Measurements from ENCODE around the gene ZNF557. TPM values are rescaled to one million over a fixed set of nuclear protein-coding genes. Genes with fewer than 3 reads are reported as not detected.

Gene ZNF557
- total RNA-seq, 2 experiments from 2014 or later = 15.8 to 17.4 TPM

- Mint-ChIP-seq H3K9me3 (no peaks in the 10 kb centered on the region), H3K27ac (no peak overlapping the region), H3K27me3 (no peaks in the 10 kb centered on the region), H3K4me1 (ENCODE audit: low read depth) (no peaks in the 10 kb centered on the region), H3K4me3 (no peak overlapping the region), H3K36me3 (ENCODE audit: low read depth) (peaks cover 5% of the 10 kb centered on the region)
- Histone ChIP-seq H3K4me1 (ENCODE audit: insufficient read depth, low read length) (no peaks in the 10 kb centered on the region), H3K9me3 (ENCODE audit: control insufficient read depth in 1 of 2, insufficient read depth in 1 of 2, low read length in 2 of 2) (peaks cover 0 to 3% of the 10 kb centered on the region in 2 experiments), H3K27ac (ENCODE audit: low read depth in 1 of 2, low read length in 2 of 2) (no peak overlapping the region), H3K27me3 (ENCODE audit: control insufficient read depth in 1 of 2, insufficient read depth in 2 of 2, low read length in 2 of 2) (no peaks in the 10 kb centered on the region), H3K36me3 (ENCODE audit: insufficient read depth, low read length) (no peaks in the 10 kb centered on the region), H3K4me3 (ENCODE audit: low read length) (no peak overlapping the region)
- ChIA-PET CTCF (no interaction called here), POLR2A (no interaction called here)
- no peak for ATAC-seq (ENCODE audit: poor library complexity)
- intact Hi-C loops (cut with DNase I, micrococcal nuclease) = no loop called here
- DNase-seq = no peak
- TF ChIP-seq CTCF (IDR thresholded peaks at IDR 0.05) = no peak
Measured at GRCh38 chr19:7115721-7116120, 46.2 kb downstream of the ZNF557 start.

- no peaks in the 10 kb centered on the region for H3K4me1 ChIP-seq (ENCODE audit: insufficient read depth, low read length)
- H3K36me3 Mint-ChIP-seq (ENCODE audit: low read depth) = peaks cover 5% of the 10 kb centered on the region
- ATAC-seq (ENCODE audit: poor library complexity) (no peak), DNase-seq (no peak)
- H3K4me1 Mint-ChIP-seq (ENCODE audit: low read depth) = no peaks in the 10 kb centered on the region
- no peaks in the 10 kb centered on the region for H3K9me3 ChIP-seq (ENCODE audit: control insufficient read depth in 1 of 2, insufficient read depth in 1 of 2, low read length in 2 of 2)
- H3K9me3 Mint-ChIP-seq = no peaks in the 10 kb centered on the region
- no peaks in the 10 kb centered on the region for H3K27me3 Mint-ChIP-seq
- no peak overlapping the region for H3K27ac ChIP-seq (ENCODE audit: low read depth in 1 of 2, low read length in 2 of 2)
- no peak overlapping the region for H3K4me3 Mint-ChIP-seq
- intact Hi-C loops (cut with DNase I, micrococcal nuclease) = no loop called here
- H3K4me3 ChIP-seq (ENCODE audit: low read length) = no peak overlapping the region
- no peak for TF ChIP-seq CTCF (IDR thresholded peaks at IDR 0.05)
- no peaks in the 10 kb centered on the region for H3K27me3 ChIP-seq (ENCODE audit: control insufficient read depth in 1 of 2, insufficient read depth in 2 of 2, low read length in 2 of 2)
- ChIA-PET POLR2A (no interaction called here), CTCF (no interaction called here)
- H3K27ac Mint-ChIP-seq = no peak overlapping the region
- H3K36me3 ChIP-seq (ENCODE audit: insufficient read depth, low read length) = no peaks in the 10 kb centered on the region
Measured at GRCh38 chr19:7117248-7117647, 47.7 kb downstream of the ZNF557 start.

GRCh38 chr19:7119582-7119981, 50.1 kb downstream of the ZNF557 start:
- Mint-ChIP-seq H3K27ac (no peak overlapping the region), H3K4me3 (no peak overlapping the region), H3K4me1 (ENCODE audit: low read depth) (no peaks in the 10 kb centered on the region), H3K9me3 (peaks cover 1% of the 10 kb centered on the region), H3K27me3 (no peaks in the 10 kb centered on the region), H3K36me3 (ENCODE audit: low read depth) (peaks cover 7% of the 10 kb centered on the region)
- Histone ChIP-seq H3K4me3 (ENCODE audit: low read length) (no peak overlapping the region), H3K4me1 (ENCODE audit: insufficient read depth, low read length) (no peaks in the 10 kb centered on the region), H3K36me3 (ENCODE audit: insufficient read depth, low read length) (no peaks in the 10 kb centered on the region), H3K9me3 (ENCODE audit: control insufficient read depth in 1 of 2, insufficient read depth in 1 of 2, low read length in 2 of 2) (no peaks in the 10 kb centered on the region), H3K27me3 (ENCODE audit: control insufficient read depth in 1 of 2, insufficient read depth in 2 of 2, low read length in 2 of 2) (no peaks in the 10 kb centered on the region), H3K27ac (ENCODE audit: low read depth in 1 of 2, low read length in 2 of 2) (no peak overlapping the region)
- intact Hi-C loops (cut with DNase I, micrococcal nuclease) = no loop called here
- POLR2A ChIA-PET = no interaction called here
- TF ChIP-seq CTCF (IDR thresholded peaks at IDR 0.05) = no peak
- CTCF ChIA-PET = no interaction called here
- no peak for ATAC-seq (ENCODE audit: poor library complexity)
- DNase-seq = no peak
